M059J (cell line): Measurements from ENCODE around the gene SF3B3. TPM values are rescaled to one million over a fixed set of nuclear protein-coding genes. Genes with fewer than 3 reads are reported as not detected.
"Not testable (repeated sequence)": the region's sequence is repeated elsewhere in the genome, so short reads cannot be mapped to it uniquely, and the experiment has no call there.

Experiments
- DNase-seq: peaks from one replicate; pipeline ENCODE4 v3.0.0-alpha.2; 2012; ENCODE audit warnings: low read depth
- total RNA-seq: library from RNA; depleted of rRNA; stranded (reverse); fragments of >200 nt; shearing (Covaris generic); gene quantifications from 2 replicates; pipeline ENCODE4 v1.2.3, GENCODE V29; 2014

SF3B3 gene
- total RNA-seq, 1 experiment from 2014 or later: 270 TPM

- DNase-seq: no peak
Observed at GRCh38 chr16:70511833-70512232, 11.8 kb upstream of the SF3B3 start.

- DNase-seq: peak; percentile 82
Observed at GRCh38 chr16:70512456-70512855, 11.2 kb upstream of the SF3B3 start.

- peak; percentile 57 for DNase-seq
Observed at GRCh38 chr16:70520612-70521297, 2.9 kb upstream of the SF3B3 start.

GRCh38 chr16:70522216-70523075, 1.2 kb upstream of the SF3B3 start:
- peak; percentile 8 for DNase-seq

- peak; percentile 83 for DNase-seq
Observed at GRCh38 chr16:70523076-70523742, 407 bp upstream of the SF3B3 start, which contains the start of gene COG4. COG4 (minus strand) TSS chr16:70523554; CDS start chr16:70523543, 11 bp downstream.

GRCh38 chr16:70524399-70524825, 796 bp downstream of the SF3B3 start:
- peak; percentile 60 for DNase-seq

- DNase-seq: no peak
Observed at GRCh38 chr16:70526403-70526802, 2.8 kb downstream of the SF3B3 start.

- no peak for DNase-seq
Observed at GRCh38 chr16:70527315-70527996, 3.8 kb downstream of the SF3B3 start.

- DNase-seq: peak; percentile 65
Observed at GRCh38 chr16:70529051-70529777, 5.6 kb downstream of the SF3B3 start.

- DNase-seq: not testable (repeated sequence)
Observed at GRCh38 chr16:70529954-70530353, 6.3 kb downstream of the SF3B3 start.

- DNase-seq: no peak
Observed at GRCh38 chr16:70534971-70535370, 11.4 kb downstream of the SF3B3 start.

GRCh38 chr16:70540994-70541393, 17.4 kb downstream of the SF3B3 start:
- no peak for DNase-seq

GRCh38 chr16:70544548-70544947, 20.9 kb downstream of the SF3B3 start:
- no peak for DNase-seq

- no peak for DNase-seq
Observed at GRCh38 chr16:70548936-70549335, 25.3 kb downstream of the SF3B3 start.

- DNase-seq: no peak
Observed at GRCh38 chr16:70550082-70550481, 26.5 kb downstream of the SF3B3 start.

- no peak for DNase-seq
Observed at GRCh38 chr16:70551788-70552187, 28.2 kb downstream of the SF3B3 start.

GRCh38 chr16:70552675-70553074, 29.1 kb downstream of the SF3B3 start:
- DNase-seq: no peak

GRCh38 chr16:70553645-70554044, 30.0 kb downstream of the SF3B3 start:
- peak; percentile 92 for DNase-seq

- no peak for DNase-seq
Observed at GRCh38 chr16:70556063-70556462, 32.4 kb downstream of the SF3B3 start.

- DNase-seq: no peak
Observed at GRCh38 chr16:70561623-70562022, 38.0 kb downstream of the SF3B3 start.

- DNase-seq: no peak
Observed at GRCh38 chr16:70563636-70564035, 40.0 kb downstream of the SF3B3 start.
